Measurements from ENCODE around the gene F11.

DNA sequence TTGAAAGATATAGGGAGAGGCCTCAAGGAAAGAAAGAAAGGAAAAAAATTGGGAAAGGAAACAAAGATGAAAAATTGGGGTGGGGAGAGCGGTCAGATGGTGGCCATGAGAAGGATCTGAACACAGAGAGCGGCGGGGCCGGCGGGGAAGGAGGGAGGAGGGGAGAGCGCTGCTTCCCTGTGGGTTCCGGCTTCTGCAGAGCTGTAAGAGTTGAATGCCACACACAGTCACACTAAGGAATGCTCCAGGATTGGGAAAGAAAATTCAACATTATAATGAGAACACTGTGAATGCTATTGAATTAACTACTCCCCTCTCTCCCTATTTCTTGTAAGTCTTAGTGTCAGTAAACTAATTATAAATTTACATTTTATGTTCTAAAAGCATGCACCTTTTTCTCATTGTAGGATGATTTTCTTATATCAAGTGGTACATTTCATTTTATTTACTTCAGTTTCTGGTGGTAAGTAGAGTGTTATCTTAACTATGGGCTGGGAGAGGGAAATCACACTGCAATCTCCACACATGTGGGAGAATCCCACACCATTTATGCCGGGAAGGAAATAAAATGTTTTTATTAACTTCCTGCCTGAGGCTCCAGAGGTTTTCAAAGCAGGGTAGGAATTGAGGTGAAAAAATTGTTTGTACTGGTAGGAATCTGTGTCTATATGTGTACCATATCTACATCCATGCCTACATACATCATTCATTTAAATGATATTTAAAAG lies 904 bp downstream of the F11 start:
- TF ChIP-seq, protein P1, sequence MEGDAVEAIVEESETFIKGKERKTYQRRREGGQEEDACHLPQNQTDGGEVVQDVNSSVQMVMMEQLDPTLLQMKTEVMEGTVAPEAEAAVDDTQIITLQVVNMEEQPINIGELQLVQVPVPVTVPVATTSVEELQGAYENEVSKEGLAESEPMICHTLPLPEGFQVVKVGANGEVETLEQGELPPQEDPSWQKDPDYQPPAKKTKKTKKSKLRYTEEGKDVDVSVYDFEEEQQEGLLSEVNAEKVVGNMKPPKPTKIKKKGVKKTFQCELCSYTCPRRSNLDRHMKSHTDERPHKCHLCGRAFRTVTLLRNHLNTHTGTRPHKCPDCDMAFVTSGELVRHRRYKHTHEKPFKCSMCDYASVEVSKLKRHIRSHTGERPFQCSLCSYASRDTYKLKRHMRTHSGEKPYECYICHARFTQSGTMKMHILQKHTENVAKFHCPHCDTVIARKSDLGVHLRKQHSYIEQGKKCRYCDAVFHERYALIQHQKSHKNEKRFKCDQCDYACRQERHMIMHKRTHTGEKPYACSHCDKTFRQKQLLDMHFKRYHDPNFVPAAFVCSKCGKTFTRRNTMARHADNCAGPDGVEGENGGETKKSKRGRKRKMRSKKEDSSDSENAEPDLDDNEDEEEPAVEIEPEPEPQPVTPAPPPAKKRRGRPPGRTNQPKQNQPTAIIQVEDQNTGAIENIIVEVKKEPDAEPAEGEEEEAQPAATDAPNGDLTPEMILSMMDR (IDR thresholded peaks at IDR 0.05) = no peak
- peak in 2 of 3 donors; percentile 55 to 68 for TF ChIP-seq POLR2A (IDR thresholded peaks at IDR 0.05)

Data from body of pancreas (tissue), 4 donors.